Urinary bladder (tissue), 4 donors: ENCODE measurements around the gene PHC2. TPM values are rescaled to one million over a fixed set of nuclear protein-coding genes. Genes with fewer than 3 reads are reported as not detected.
"Not testable (repeated sequence)": the region's sequence is repeated elsewhere in the genome, so short reads cannot be mapped to it uniquely, and the experiment has no call there.

Experiments
- DNase-seq: peaks from one replicate; pipeline ENCODE4 v3.0.0-alpha.2; 2015; ENCODE audit errors: extremely low spot score
- H3K27ac ChIP-seq: one replicate; pipeline ENCODE4 v1.5.1; 2013; ENCODE audit warnings: low read depth, mild to moderate bottlenecking, moderate library complexity
- H3K36me3 ChIP-seq: one replicate; pipeline ENCODE4 v1.6.1; 2013; ENCODE audit warnings: mild to moderate bottlenecking, moderate library complexity; ENCODE audit not compliant: insufficient read depth
- H3K4me1 ChIP-seq: one replicate; pipeline ENCODE4 v1.6.1; 2013; ENCODE audit warnings: mild to moderate bottlenecking, moderate library complexity; ENCODE audit not compliant: insufficient read depth
- H3K4me3 ChIP-seq: one replicate; pipeline ENCODE4 v1.5.1; 2013; ENCODE audit warnings: low read depth, low read length
- WGBS: extraction: QIAGEN DNeasy Blood & Tissue Kit; methylation state at CpG from one replicate; pipeline ENCODE4 v1.1.7; 2013; 5-methylcytosine and 5-hydroxymethylcytosine counted together
- polyA plus RNA-seq: library from polyadenylated mRNA; stranded (reverse); fragments of 200-250 nt; gene quantifications from one replicate; pipeline ENCODE4 v1.2.3, GENCODE V29; 2013
- total RNA-seq: library from RNA; depleted of rRNA; stranded (reverse); fragments of >200 nt; gene quantifications from one replicate; pipeline ENCODE4 v1.2.3, GENCODE V29; 2014
- donor health status: healthy with polysubstance abuse.
- donor health status: healthy.

PHC2 gene
- total and polyA plus RNA-seq, 2 donors, result 49.2 to 179 TPM

GRCh38 chr1:33312413-33312749 lies 118.5 kb downstream of the PHC2 start:
- Histone ChIP-seq H3K4me3 (no peak overlapping the region), H3K27ac (no peak overlapping the region), H3K36me3 (no peaks in the 10 kb centered on the region), H3K4me1 (no peaks in the 10 kb centered on the region)
- WGBS, result 65% methylated on average over 5 of the region's 5 CpGs
- DNase-seq, result no peak

- Histone ChIP-seq H3K4me1 (no peaks in the 10 kb centered on the region), H3K27ac (no peak overlapping the region), H3K36me3 (no peaks in the 10 kb centered on the region), H3K4me3 (no peak overlapping the region)
- WGBS, result 92% methylated on average over 7 of the region's 7 CpGs
- no peak for DNase-seq
Observed at GRCh38 chr1:33311706-33312412, 119.0 kb downstream of the PHC2 start.

GRCh38 chr1:33310702-33311101 lies 120.2 kb downstream of the PHC2 start:
- no peak for DNase-seq
- Histone ChIP-seq H3K4me3 (no peak overlapping the region), H3K36me3 (no peaks in the 10 kb centered on the region), H3K4me1 (no peaks in the 10 kb centered on the region), H3K27ac (no peak overlapping the region)
- WGBS, result 69% methylated on average over 8 of the region's 8 CpGs

- 93% methylated on average over 32 of the region's 32 CpGs for WGBS
- not testable (repeated sequence) for H3K36me3 ChIP-seq
Observed at GRCh38 chr1:33309351-33309750, 121.5 kb downstream of the PHC2 start.

GRCh38 chr1:33307494-33307864 lies 123.4 kb downstream of the PHC2 start:
- Histone ChIP-seq H3K36me3 (no peaks in the 10 kb centered on the region), H3K4me3 (no peak overlapping the region), H3K27ac (no peak overlapping the region), H3K4me1 (no peaks in the 10 kb centered on the region)
- 88% methylated on average over 5 of the region's 5 CpGs for WGBS
- DNase-seq, result no peak

More at GRCh38 chr1:33309351-33309750, 121.5 kb downstream of the PHC2 start:
- not testable (repeated sequence) for DNase-seq, H3K27ac ChIP-seq, H3K4me3 ChIP-seq, H3K4me1 ChIP-seq

- Histone ChIP-seq H3K36me3 (no peaks in the 10 kb centered on the region), H3K4me1 (no peaks in the 10 kb centered on the region), H3K27ac (no peak overlapping the region), H3K4me3 (no peak overlapping the region)
- no peak for DNase-seq
- WGBS, result 10% methylated on average over 113 of the region's 113 CpGs
Observed at GRCh38 chr1:33306653-33307493, 124.0 kb downstream of the PHC2 start.

- Histone ChIP-seq H3K36me3 (no peaks in the 10 kb centered on the region), H3K4me1 (no peaks in the 10 kb centered on the region), H3K27ac (no peak overlapping the region), H3K4me3 (no peak overlapping the region)
- no peak for DNase-seq
- 68% methylated on average over 20 of the region's 20 CpGs for WGBS
Observed at GRCh38 chr1:33305816-33306652, 124.9 kb downstream of the PHC2 start.

GRCh38 chr1:33305016-33305415 lies 125.9 kb downstream of the PHC2 start:
- 98% methylated on average over 5 of the region's 5 CpGs for WGBS
- no peak overlapping the region for H3K4me3 ChIP-seq
- no peak for DNase-seq
- H3K4me1 ChIP-seq, result no peaks in the 10 kb centered on the region
- no peak overlapping the region for H3K27ac ChIP-seq
- no peaks in the 10 kb centered on the region for H3K36me3 ChIP-seq

- H3K4me1 ChIP-seq, result no peaks in the 10 kb centered on the region
- H3K27ac ChIP-seq, result no peak overlapping the region
- 95% methylated on average over 1 of the region's 1 CpG for WGBS
- no peak for DNase-seq
- H3K36me3 ChIP-seq, result no peaks in the 10 kb centered on the region
- H3K4me3 ChIP-seq, result no peak overlapping the region
Observed at GRCh38 chr1:33302325-33302724, 128.6 kb downstream of the PHC2 start.

GRCh38 chr1:33301273-33301984 lies 129.5 kb downstream of the PHC2 start:
- no peak overlapping the region for H3K27ac ChIP-seq
- H3K36me3 ChIP-seq, result no peaks in the 10 kb centered on the region
- WGBS, result 71% methylated on average over 4 of the region's 4 CpGs
- no peak for DNase-seq
- no peak overlapping the region for H3K4me3 ChIP-seq
- no peaks in the 10 kb centered on the region for H3K4me1 ChIP-seq

GRCh38 chr1:33300673-33301072 lies 130.2 kb downstream of the PHC2 start:
- Histone ChIP-seq H3K27ac (no peak overlapping the region), H3K4me1 (no peaks in the 10 kb centered on the region), H3K36me3 (no peaks in the 10 kb centered on the region), H3K4me3 (no peak overlapping the region)
- peak; percentile 49 for DNase-seq
- WGBS, result 55% methylated on average over 5 of the region's 5 CpGs

- no peak overlapping the region for H3K27ac ChIP-seq
- H3K36me3 ChIP-seq, result no peaks in the 10 kb centered on the region
- DNase-seq, result no peak
- 87% methylated on average over 15 of the region's 15 CpGs for WGBS
- no peak overlapping the region for H3K4me3 ChIP-seq
- H3K4me1 ChIP-seq, result no peaks in the 10 kb centered on the region
Observed at GRCh38 chr1:33299461-33300155, 131.3 kb downstream of the PHC2 start.
